WTC11 (cell line): ENCODE measurements around the gene BET1. TPM values are rescaled to one million over a fixed set of nuclear protein-coding genes. Genes with fewer than 3 reads are reported as not detected.

ENCODE experiments used
- ATAC-seq: fragments of 200-7000 bp; cut with Tn5 transposase; 2 replicates; pipeline ENCODE4 v1.10.0; 2021; ENCODE audit warnings: mild to moderate bottlenecking, moderate library complexity
- CTCF ChIA-PET: fragments of 300-600 bp; sonication (Branson Sonifier 250); formaldehyde crosslinking; loops from one replicate; lab custom pipeline; 2021; ENCODE audit warnings: antibody characterized with exemption; lab: Charles Lee
- POLR2A ChIA-PET: fragments of 350-600 bp; sonication (Branson Sonifier 250); formaldehyde crosslinking; loops from one replicate; lab custom pipeline; 2021; ENCODE audit warnings: antibody characterized with exemption; lab: Charles Lee
- DNase-seq: peaks from one replicate; pipeline ENCODE4 v3.0.0; 2021; ENCODE audit warnings: low spot score
- H3K27ac Mint-ChIP-seq: 2 replicates; pipeline ENCODE4 v1.8.0; 2021; ENCODE audit warnings: mixed read lengths
- H3K27me3 Mint-ChIP-seq: 2 replicates; pipeline ENCODE4 v1.8.0; 2021; ENCODE audit warnings: low read depth, mild to moderate bottlenecking, moderate library complexity, mixed read lengths
- H3K36me3 Mint-ChIP-seq: 2 replicates; pipeline ENCODE4 v1.8.0; 2021; ENCODE audit warnings: mixed read lengths
- H3K4me1 Mint-ChIP-seq: 2 replicates; pipeline ENCODE4 v1.8.0; 2022; ENCODE audit warnings: mixed read lengths
- H3K4me3 Mint-ChIP-seq: 2 replicates; pipeline ENCODE4 v1.8.0; 2021; ENCODE audit warnings: mild to moderate bottlenecking, moderate library complexity, mixed read lengths
- H3K9me3 Mint-ChIP-seq: 2 replicates; pipeline ENCODE4 v1.8.0; 2021; ENCODE audit warnings: mixed read lengths
- ATF6 ChIP-seq: sonication (generic); formaldehyde crosslinking; IDR thresholded peaks from 2 replicates; pipeline ENCODE4 v1.8.1; 2023; ENCODE audit warnings: mild to moderate bottlenecking, missing genetic modification reagents
- CREM ChIP-seq: sonication (generic); formaldehyde crosslinking; IDR thresholded peaks from 2 replicates; pipeline ENCODE4 v1.8.1; 2022; ENCODE audit warnings: mild to moderate bottlenecking, missing genetic modification reagents, moderate library complexity
- ESRRA ChIP-seq: sonication (generic); formaldehyde crosslinking; IDR thresholded peaks from 2 replicates; pipeline ENCODE4 v1.8.1; 2022; ENCODE audit warnings: mild to moderate bottlenecking, missing genetic modification reagents, borderline replicate concordance
- FOXP4 ChIP-seq: sonication (generic); formaldehyde crosslinking; IDR thresholded peaks from 2 replicates; pipeline ENCODE4 v1.8.0; 2022; ENCODE audit warnings: mild to moderate bottlenecking, missing genetic modification reagents
- JAZF1 ChIP-seq: fragments of 250-450 bp; sonication (Bioruptor Pico); IDR thresholded peaks from 2 replicates; pipeline ENCODE4 v1.9.0; 2021; ENCODE audit warnings: moderate library complexity, mild to moderate bottlenecking, inconsistent platforms
- NFATC4 ChIP-seq: fragments of 250-450 bp; sonication (Bioruptor Pico); IDR thresholded peaks from 2 replicates; pipeline ENCODE4 v1.9.0; 2021; ENCODE audit warnings: mild to moderate bottlenecking
- NFE2L1 ChIP-seq: sonication (generic); formaldehyde crosslinking; IDR thresholded peaks from 2 replicates; pipeline ENCODE4 v1.8.1; 2023; ENCODE audit warnings: missing genetic modification reagents
- NR1H2 ChIP-seq: sonication (generic); formaldehyde crosslinking; IDR thresholded peaks from 2 replicates; pipeline ENCODE4 v1.9.0; 2021; ENCODE audit warnings: mild to moderate bottlenecking, moderate library complexity, missing genetic modification reagents
- NR3C1 ChIP-seq: sonication (generic); formaldehyde crosslinking; conservative IDR thresholded peaks from 2 replicates; pipeline ENCODE4 v1.8.1; 2023; ENCODE audit warnings: low read depth, mild to moderate bottlenecking, missing genetic modification reagents
- SP1 ChIP-seq: sonication (generic); formaldehyde crosslinking; conservative IDR thresholded peaks from 2 replicates; pipeline ENCODE4 v1.8.1; 2022; ENCODE audit warnings: missing genetic modification reagents
- TCF7 ChIP-seq: sonication (generic); formaldehyde crosslinking; IDR thresholded peaks from 2 replicates; pipeline ENCODE4 v1.8.0; 2022; ENCODE audit warnings: mild to moderate bottlenecking, low read depth, missing genetic modification reagents, moderate library complexity
- TP53 ChIP-seq: sonication (generic); formaldehyde crosslinking; IDR thresholded peaks from 2 replicates; pipeline ENCODE4 v1.8.1; 2023; ENCODE audit warnings: mild to moderate bottlenecking, missing genetic modification reagents
- ZMAT4 ChIP-seq: fragments of 250-450 bp; sonication (Bioruptor Pico); IDR thresholded peaks from 2 replicates; pipeline ENCODE4 v1.9.0; 2021; ENCODE audit warnings: mild to moderate bottlenecking
- ZNF232 ChIP-seq: sonication (generic); formaldehyde crosslinking; IDR thresholded peaks from 2 replicates; pipeline ENCODE4 v1.8.0; 2022; ENCODE audit warnings: mild to moderate bottlenecking, missing genetic modification reagents
- ZNF281 ChIP-seq: sonication (generic); formaldehyde crosslinking; IDR thresholded peaks from 2 replicates; pipeline ENCODE4 v1.8.0; 2023; ENCODE audit warnings: mild to moderate bottlenecking, missing genetic modification reagents
- ZNF396 ChIP-seq: fragments of 250-450 bp; sonication (Bioruptor Pico); IDR thresholded peaks from 2 replicates; pipeline ENCODE4 v1.8.0; 2021; ENCODE audit warnings: mild to moderate bottlenecking, moderate library complexity, borderline replicate concordance
- ZNF416 ChIP-seq: fragments of 250-450 bp; sonication (Bioruptor Pico); IDR thresholded peaks from 2 replicates; pipeline ENCODE4 v1.9.0; 2021; ENCODE audit warnings: mild to moderate bottlenecking, inconsistent platforms
- ZNF512 ChIP-seq: sonication (generic); formaldehyde crosslinking; IDR thresholded peaks from 2 replicates; pipeline ENCODE4 v1.8.1; 2022; ENCODE audit warnings: missing genetic modification reagents, borderline replicate concordance
- ZNF532 ChIP-seq: fragments of 250-450 bp; sonication (Bioruptor Pico); IDR thresholded peaks from 2 replicates; pipeline ENCODE4 v1.9.0; 2021; ENCODE audit warnings: mild to moderate bottlenecking, borderline replicate concordance
- ZSCAN18 ChIP-seq: fragments of 250-450 bp; sonication (Bioruptor Pico); IDR thresholded peaks from 2 replicates; pipeline ENCODE4 v2.1.2; 2022; ENCODE audit warnings: mild to moderate bottlenecking, moderate library complexity
- total RNA-seq: library from RNA; stranded (reverse); gene quantifications from 3 replicates; pipeline ENCODE4 v1.2.3, GENCODE V29; 2021

The BET1 gene
- total RNA-seq, 1 experiment from 2014 or later = 26.7 TPM

- ATAC-seq (peak; percentile 94), DNase-seq (no peak)
- no peaks in the 10 kb centered on the region for H3K4me1 Mint-ChIP-seq
- 0 out of 2 replicates have a peak, but pooled peaks cover 5% of the 10 kb centered on the region for H3K9me3 Mint-ChIP-seq
- 0 out of 2 replicates have a peak, but pooled peaks cover under 1% of the 10 kb centered on the region for H3K27me3 Mint-ChIP-seq
- POLR2A ChIA-PET = no interaction called here
- H3K27ac Mint-ChIP-seq = no peak overlapping the region
- H3K4me3 Mint-ChIP-seq = no peak overlapping the region
- no peak for TF ChIP-seq NFE2L1 (CRISPR knock-in tag)
- no peak for TF ChIP-seq ZNF396
- no peak for TF ChIP-seq ZSCAN18 (CRISPR knock-in tag)
- no peak for TF ChIP-seq NFATC4 (CRISPR knock-in tag)
- TF ChIP-seq SP1 (CRISPR knock-in tag) = no peak
- no peak for TF ChIP-seq ZMAT4 (CRISPR knock-in tag)
- TF ChIP-seq FOXP4 (CRISPR knock-in tag) = no peak
- no peak for TF ChIP-seq ZNF416 (CRISPR knock-in tag)
- TF ChIP-seq ATF6 (CRISPR knock-in tag) = no peak
- no peak for TF ChIP-seq JAZF1 (CRISPR knock-in tag)
- no peak for TF ChIP-seq NR1H2
- no peak for TF ChIP-seq NR3C1
- TF ChIP-seq ZNF532 (CRISPR knock-in tag) = no peak
- no peak for TF ChIP-seq ZNF232
- CTCF ChIA-PET = interaction anchor here (1.0 to 1.8 kb wide), 3 partner anchors 74 to 411 kb away, joined by 3 to 7 read pairs (median 6); no protein-coding TSS in a partner anchor
- H3K36me3 Mint-ChIP-seq = no peaks in the 10 kb centered on the region
Observed at GRCh38 chr7:94012746-94013145, 8.6 kb upstream of the BET1 start.

- peaks cover 6% of the 10 kb centered on the region; the same call in 1 of the 2 replicates for H3K27me3 Mint-ChIP-seq
- H3K4me1 Mint-ChIP-seq = no peaks in the 10 kb centered on the region
- ATAC-seq = no peak; the same call in 1 of the 2 replicates
- no peak for DNase-seq
- no peaks in the 10 kb centered on the region for H3K36me3 Mint-ChIP-seq
- POLR2A ChIA-PET = no interaction called here
- CTCF ChIA-PET = interaction anchor here (1.0 to 1.8 kb wide), 3 partner anchors 75 to 411 kb away, joined by 3 to 7 read pairs (median 6); no protein-coding TSS in a partner anchor
- no peak overlapping the region for H3K27ac Mint-ChIP-seq
- 0 out of 2 replicates have a peak, but pooled peaks cover 5% of the 10 kb centered on the region for H3K9me3 Mint-ChIP-seq
- no peak overlapping the region for H3K4me3 Mint-ChIP-seq
- no peak for TF ChIP-seq CREM
- TF ChIP-seq TCF7 (CRISPR knock-in tag) = no peak
- no peak for TF ChIP-seq TP53 (CRISPR knock-in tag)
- no peak for TF ChIP-seq ZNF281 (CRISPR knock-in tag)
- no peak for TF ChIP-seq ZNF512 (CRISPR knock-in tag)
- TF ChIP-seq ESRRA = no peak
Observed at GRCh38 chr7:94011714-94012353, 7.7 kb upstream of the BET1 start.
